Measurements from ENCODE around the gene CYTH4.

Gene CYTH4

GRCh38 chr22:37291559-37292298 lies 9.4 kb downstream of the CYTH4 start:
- DNase-seq (ENCODE audit: low spot score) = no peak

GRCh38 chr22:37292641-37293040 lies 10.3 kb downstream of the CYTH4 start:
- no peak for DNase-seq (ENCODE audit: low spot score)

- no peak for DNase-seq (ENCODE audit: low spot score)
Observed at GRCh38 chr22:37293172-37293571, 10.9 kb downstream of the CYTH4 start.

GRCh38 chr22:37294747-37295146 lies 12.4 kb downstream of the CYTH4 start:
- DNase-seq (ENCODE audit: low spot score) = no peak

- no peak for DNase-seq (ENCODE audit: low spot score)
Observed at GRCh38 chr22:37295213-37295886, 13.0 kb downstream of the CYTH4 start.

- no peak for DNase-seq (ENCODE audit: low spot score)
Observed at GRCh38 chr22:37295946-37296345, 13.6 kb downstream of the CYTH4 start.

GRCh38 chr22:37298748-37299495 lies 16.6 kb downstream of the CYTH4 start:
- no peak for DNase-seq (ENCODE audit: low spot score)

- DNase-seq (ENCODE audit: low spot score) = no peak
Observed at GRCh38 chr22:37299969-37300509, 17.7 kb downstream of the CYTH4 start.

- DNase-seq (ENCODE audit: low spot score) = no peak
Observed at GRCh38 chr22:37300551-37301017, 18.3 kb downstream of the CYTH4 start.

GRCh38 chr22:37301144-37301830 lies 19.0 kb downstream of the CYTH4 start:
- no peak for DNase-seq (ENCODE audit: low spot score)

- no peak for DNase-seq (ENCODE audit: low spot score)
Observed at GRCh38 chr22:37302674-37303555, 20.6 kb downstream of the CYTH4 start.

GRCh38 chr22:37303821-37304274 lies 21.5 kb downstream of the CYTH4 start:
- DNase-seq (ENCODE audit: low spot score) = no peak

GRCh38 chr22:37304595-37305343 lies 22.5 kb downstream of the CYTH4 start:
- DNase-seq (ENCODE audit: low spot score) = no peak

- DNase-seq (ENCODE audit: low spot score) = no peak
Observed at GRCh38 chr22:37305887-37306286, 23.6 kb downstream of the CYTH4 start.

- DNase-seq (ENCODE audit: low spot score) = no peak
Observed at GRCh38 chr22:37306494-37306829, 24.2 kb downstream of the CYTH4 start.

- DNase-seq (ENCODE audit: low spot score) = no peak
Observed at GRCh38 chr22:37308385-37309200, 26.3 kb downstream of the CYTH4 start.

GRCh38 chr22:37309211-37310074 lies 27.1 kb downstream of the CYTH4 start:
- no peak for DNase-seq (ENCODE audit: low spot score)

- no peak for DNase-seq (ENCODE audit: low spot score)
Observed at GRCh38 chr22:37310075-37310606, 27.8 kb downstream of the CYTH4 start.
